GM06990 (cell line): ENCODE data around the gene PMS1.

ENCODE experiments used
- DNase-seq: peaks from one replicate; pipeline ENCODE4 v3.0.0-alpha.2; 2011; ENCODE audit not compliant: insufficient read length; ENCODE audit errors: extremely low read depth
- H3K27me3 ChIP-seq: replicated peaks from 2 replicates; pipeline ENCODE4 v1.6.0; 2011; ENCODE audit warnings: low read length; ENCODE audit not compliant: control insufficient read depth, insufficient read depth
- H3K36me3 ChIP-seq: 2 replicates; pipeline ENCODE4 v1.5.1; 2011; ENCODE audit warnings: low read length; ENCODE audit not compliant: control insufficient read depth, insufficient read depth
- H3K4me3 ChIP-seq: replicated peaks from 2 replicates; pipeline ENCODE4 v1.5.1; 2011; ENCODE audit warnings: low read depth, mild to moderate bottlenecking, control low read depth, low read length
- TF ChIP-seq, protein P1 (sequence below): IDR thresholded peaks from 2 replicates; pipeline ENCODE4 v1.5.1; 2011; ENCODE audit warnings: low read length, control low read depth, mild to moderate bottlenecking, inconsistent platforms; ENCODE audit not compliant: insufficient read depth, poor library complexity, severe bottlenecking

The PMS1 gene

DNA sequence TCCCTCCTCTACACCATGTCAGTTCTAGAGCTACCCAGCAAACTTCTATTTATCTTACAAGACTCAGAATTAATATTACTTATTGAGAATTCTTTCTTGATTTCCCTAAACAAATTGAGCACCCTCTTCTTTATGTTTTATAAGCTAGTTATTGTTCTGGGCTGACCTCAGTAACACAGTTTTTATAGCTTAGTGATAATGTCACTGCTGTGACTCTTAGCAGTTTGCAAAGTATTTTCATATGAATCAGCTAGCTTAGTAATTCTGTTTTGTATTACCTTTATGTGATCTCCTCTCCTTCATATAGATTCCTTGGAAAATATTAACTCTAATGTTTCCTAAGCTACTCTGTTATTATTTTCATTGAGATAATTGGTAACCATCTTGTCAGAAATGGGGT lies 114.9 kb downstream of the PMS1 start:
- TF ChIP-seq, protein P1, sequence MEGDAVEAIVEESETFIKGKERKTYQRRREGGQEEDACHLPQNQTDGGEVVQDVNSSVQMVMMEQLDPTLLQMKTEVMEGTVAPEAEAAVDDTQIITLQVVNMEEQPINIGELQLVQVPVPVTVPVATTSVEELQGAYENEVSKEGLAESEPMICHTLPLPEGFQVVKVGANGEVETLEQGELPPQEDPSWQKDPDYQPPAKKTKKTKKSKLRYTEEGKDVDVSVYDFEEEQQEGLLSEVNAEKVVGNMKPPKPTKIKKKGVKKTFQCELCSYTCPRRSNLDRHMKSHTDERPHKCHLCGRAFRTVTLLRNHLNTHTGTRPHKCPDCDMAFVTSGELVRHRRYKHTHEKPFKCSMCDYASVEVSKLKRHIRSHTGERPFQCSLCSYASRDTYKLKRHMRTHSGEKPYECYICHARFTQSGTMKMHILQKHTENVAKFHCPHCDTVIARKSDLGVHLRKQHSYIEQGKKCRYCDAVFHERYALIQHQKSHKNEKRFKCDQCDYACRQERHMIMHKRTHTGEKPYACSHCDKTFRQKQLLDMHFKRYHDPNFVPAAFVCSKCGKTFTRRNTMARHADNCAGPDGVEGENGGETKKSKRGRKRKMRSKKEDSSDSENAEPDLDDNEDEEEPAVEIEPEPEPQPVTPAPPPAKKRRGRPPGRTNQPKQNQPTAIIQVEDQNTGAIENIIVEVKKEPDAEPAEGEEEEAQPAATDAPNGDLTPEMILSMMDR: no peak
- no peak overlapping the region for H3K4me3 ChIP-seq
- no peaks in the 10 kb centered on the region for H3K36me3 ChIP-seq
- no peaks in the 10 kb centered on the region for H3K27me3 ChIP-seq
- DNase-seq: no peak

GRCh38 chr2:189900726-189901125 lies 116.5 kb downstream of the PMS1 start:
- TF ChIP-seq, protein P1: no peak
- no peak overlapping the region for H3K4me3 ChIP-seq
- no peaks in the 10 kb centered on the region for H3K36me3 ChIP-seq
- DNase-seq: no peak
- no peaks in the 10 kb centered on the region for H3K27me3 ChIP-seq

DNA sequence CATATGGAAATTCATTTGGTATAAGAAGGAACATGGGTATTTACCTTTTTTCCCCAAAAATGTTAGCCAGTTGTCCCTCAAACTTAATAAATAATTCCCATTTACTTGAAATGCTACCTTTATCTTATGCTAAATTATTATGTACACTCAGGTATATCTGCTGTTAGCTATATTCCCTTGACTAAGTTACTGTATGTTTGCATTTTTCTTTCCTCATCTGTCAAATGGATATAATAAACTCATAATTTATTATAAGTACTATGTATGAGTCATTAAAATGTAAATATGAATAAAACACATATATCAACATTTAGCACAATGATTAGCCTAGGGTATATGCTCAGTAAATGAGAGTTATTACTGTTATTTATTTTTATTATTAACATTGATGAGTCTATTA lies 117.4 kb downstream of the PMS1 start:
- Histone ChIP-seq H3K36me3 (no peaks in the 10 kb centered on the region), H3K4me3 (no peak overlapping the region), H3K27me3 (no peaks in the 10 kb centered on the region)
- DNase-seq: no peak
- TF ChIP-seq, protein P1: no peak

GRCh38 chr2:189913821-189914220 lies 129.6 kb downstream of the PMS1 start:
- DNase-seq: no peak
- Histone ChIP-seq H3K27me3 (no peaks in the 10 kb centered on the region), H3K36me3 (no peaks in the 10 kb centered on the region), H3K4me3 (no peak overlapping the region)
- TF ChIP-seq, protein P1: no peak

DNA sequence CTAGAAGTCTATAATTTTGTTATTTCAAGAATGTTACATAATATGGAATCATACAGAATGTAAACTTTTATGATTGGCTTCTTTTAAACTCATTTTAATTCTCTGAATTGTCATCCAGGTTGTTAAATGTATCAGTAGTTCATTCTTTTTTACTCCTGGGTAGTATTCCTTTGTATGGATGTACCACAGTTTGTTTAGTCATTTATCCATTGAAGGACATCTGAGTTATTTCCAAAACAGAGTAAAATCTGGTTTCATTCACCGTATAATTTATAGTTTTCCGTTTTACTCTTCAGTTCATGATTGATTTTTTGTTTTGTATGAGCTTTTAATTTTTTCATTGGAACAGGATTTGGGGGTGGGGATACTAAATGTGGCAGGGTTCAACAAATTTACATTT lies 132.4 kb downstream of the PMS1 start:
- Histone ChIP-seq H3K4me3 (no peak overlapping the region), H3K36me3 (no peaks in the 10 kb centered on the region), H3K27me3 (no peaks in the 10 kb centered on the region)
- DNase-seq: no peak
- TF ChIP-seq, protein P1: no peak
